ENCODE data around the gene GUCY1A1. TPM values are rescaled to one million over a fixed set of nuclear protein-coding genes. Genes with fewer than 3 reads are reported as not detected.
"Not testable (repeated sequence)": the region's sequence is repeated elsewhere in the genome, so short reads cannot be mapped to it uniquely, and the experiment has no call there.

GUCY1A1 gene
- total RNA-seq, 1 donor, result 0.43 TPM

DNA sequence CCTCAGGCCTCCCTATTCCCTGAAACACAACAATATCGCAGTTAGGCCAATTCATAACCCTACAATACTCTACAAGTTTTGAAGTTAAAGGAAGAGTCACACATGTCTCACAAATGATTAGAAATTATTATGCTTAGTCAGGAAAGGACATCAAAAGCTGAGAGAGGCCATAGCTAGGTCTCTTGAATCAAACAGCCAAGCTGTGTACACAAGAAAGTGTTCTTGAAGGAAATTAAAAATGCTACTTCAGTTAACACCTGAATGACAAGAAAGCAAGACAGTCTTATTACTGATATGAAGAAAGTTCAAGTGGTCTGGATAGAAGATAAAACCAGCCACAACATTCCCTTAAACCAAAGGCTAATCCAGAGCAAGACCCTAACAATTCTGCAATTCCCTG is 23.6 kb upstream of the GUCY1A1 start:
- DNase-seq (ENCODE audit: low read depth), result no peak
- no peak overlapping the region for H3K4me3 ChIP-seq (ENCODE audit: low read depth, low read length)
- TF ChIP-seq, protein P1, sequence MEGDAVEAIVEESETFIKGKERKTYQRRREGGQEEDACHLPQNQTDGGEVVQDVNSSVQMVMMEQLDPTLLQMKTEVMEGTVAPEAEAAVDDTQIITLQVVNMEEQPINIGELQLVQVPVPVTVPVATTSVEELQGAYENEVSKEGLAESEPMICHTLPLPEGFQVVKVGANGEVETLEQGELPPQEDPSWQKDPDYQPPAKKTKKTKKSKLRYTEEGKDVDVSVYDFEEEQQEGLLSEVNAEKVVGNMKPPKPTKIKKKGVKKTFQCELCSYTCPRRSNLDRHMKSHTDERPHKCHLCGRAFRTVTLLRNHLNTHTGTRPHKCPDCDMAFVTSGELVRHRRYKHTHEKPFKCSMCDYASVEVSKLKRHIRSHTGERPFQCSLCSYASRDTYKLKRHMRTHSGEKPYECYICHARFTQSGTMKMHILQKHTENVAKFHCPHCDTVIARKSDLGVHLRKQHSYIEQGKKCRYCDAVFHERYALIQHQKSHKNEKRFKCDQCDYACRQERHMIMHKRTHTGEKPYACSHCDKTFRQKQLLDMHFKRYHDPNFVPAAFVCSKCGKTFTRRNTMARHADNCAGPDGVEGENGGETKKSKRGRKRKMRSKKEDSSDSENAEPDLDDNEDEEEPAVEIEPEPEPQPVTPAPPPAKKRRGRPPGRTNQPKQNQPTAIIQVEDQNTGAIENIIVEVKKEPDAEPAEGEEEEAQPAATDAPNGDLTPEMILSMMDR (IDR thresholded peaks at IDR 0.05; ENCODE audit: insufficient read depth, low read depth, low read length), result no peak

DNA sequence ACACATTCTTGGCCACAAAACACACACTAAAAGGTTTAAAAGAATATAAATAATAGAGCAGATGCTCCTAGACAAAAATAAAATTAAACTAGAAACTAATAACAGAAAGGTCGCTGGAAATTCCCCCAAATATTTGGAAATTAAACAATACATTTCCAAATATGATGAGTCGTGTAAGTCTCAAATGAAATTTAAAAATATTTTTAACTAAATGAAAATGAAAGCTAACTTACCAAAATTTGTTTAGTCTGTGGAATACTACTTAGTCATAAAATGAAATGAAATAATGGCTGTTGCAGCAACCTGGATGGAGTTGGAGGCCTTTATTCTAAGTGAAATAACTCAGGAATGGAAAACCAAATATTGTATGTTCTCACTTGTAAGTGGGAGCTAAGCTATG is 20.6 kb upstream of the GUCY1A1 start:
- TF ChIP-seq, protein P1 (IDR thresholded peaks at IDR 0.05; ENCODE audit: insufficient read depth, low read depth, low read length), result no peak
- no peak overlapping the region for H3K4me3 ChIP-seq (ENCODE audit: low read depth, low read length)
- no peak for DNase-seq (ENCODE audit: low read depth)

DNA sequence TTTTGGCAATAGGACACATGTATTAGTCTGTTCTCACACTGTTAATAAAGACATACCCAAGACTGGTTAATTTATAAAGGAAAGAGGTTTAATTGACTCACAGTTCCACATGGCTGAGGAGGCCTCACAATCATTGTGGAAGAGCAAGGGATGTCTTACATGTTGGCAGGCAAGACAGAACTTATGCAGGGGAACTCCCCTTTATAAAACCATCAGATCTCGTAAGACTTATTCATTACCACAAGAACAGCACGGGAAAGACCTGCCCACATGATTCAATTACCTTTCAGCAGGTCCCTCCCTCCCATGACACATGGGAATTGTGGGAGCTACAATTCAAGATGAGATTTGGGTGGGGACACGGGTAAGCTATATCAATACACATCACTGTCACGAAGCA is 15.9 kb upstream of the GUCY1A1 start:
- H3K4me3 ChIP-seq (ENCODE audit: low read depth, low read length); DNase-seq (ENCODE audit: low read depth): not testable (repeated sequence)

DNA sequence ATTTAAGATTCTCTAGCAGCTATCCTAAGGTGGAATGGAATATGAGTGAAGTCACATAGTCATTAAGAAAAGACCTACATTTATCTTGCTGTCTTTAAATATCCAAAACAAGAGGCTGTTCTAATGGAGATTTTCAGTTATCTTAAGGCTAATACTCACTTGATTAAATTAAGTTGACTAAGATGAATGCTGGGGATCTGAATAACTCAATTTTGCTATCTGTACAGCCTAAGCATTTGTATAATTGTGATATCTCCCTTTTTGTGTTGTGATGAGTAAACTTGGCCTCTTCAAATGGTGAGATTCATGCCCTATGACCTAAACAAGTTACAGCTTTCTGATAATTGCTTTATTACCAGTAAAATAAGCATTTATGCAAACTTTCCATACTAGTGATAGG is 13.6 kb upstream of the GUCY1A1 start:
- DNase-seq (ENCODE audit: low read depth), result no peak
- H3K4me3 ChIP-seq (ENCODE audit: low read depth, low read length), result no peak overlapping the region
- TF ChIP-seq, protein P1 (IDR thresholded peaks at IDR 0.05; ENCODE audit: insufficient read depth, low read depth, low read length), result no peak

DNA sequence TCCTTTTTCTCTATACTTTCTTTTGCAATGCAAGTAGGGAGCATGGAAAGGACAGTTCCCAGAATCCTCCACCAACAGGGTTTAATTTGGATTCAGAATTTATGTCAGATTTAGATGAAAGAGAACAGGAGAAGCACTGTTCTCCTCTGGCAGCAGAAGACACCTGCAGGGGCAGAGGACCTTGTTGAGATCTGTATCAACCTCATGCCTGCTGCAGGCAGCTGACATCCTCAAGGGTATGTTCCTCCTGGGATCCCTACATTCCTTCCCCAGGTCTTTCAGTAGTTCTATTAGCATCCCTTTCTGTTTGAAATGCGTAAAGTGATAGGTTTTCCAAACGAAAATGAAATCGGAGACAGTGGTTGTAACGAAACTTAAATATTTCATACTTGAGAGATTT is 10.6 kb upstream of the GUCY1A1 start:
- TF ChIP-seq, protein P1 (IDR thresholded peaks at IDR 0.05; ENCODE audit: insufficient read depth, low read depth, low read length), result no peak
- no peak overlapping the region for H3K4me3 ChIP-seq (ENCODE audit: low read depth, low read length)
- DNase-seq (ENCODE audit: low read depth), result no peak

DNA sequence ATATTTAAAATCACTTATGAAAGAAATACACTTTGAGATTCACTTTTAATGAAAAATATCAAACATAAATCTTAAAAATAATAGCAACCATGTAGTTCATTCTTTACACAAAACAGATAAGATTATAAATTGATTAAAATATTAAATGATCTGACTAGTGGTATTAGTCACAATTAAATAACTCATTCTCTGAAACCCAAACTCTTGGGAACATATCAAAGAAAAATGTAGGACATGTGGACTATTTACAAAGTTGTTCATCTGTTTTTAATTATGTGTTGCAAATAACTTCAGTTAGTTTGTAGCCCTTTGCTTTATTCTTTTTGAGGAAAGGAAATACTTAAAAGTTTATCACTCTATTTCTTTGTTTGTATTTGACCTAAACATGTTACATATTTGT is 9.5 kb upstream of the GUCY1A1 start:
- DNase-seq (ENCODE audit: low read depth), result peak; percentile 45
- H3K4me3 ChIP-seq (ENCODE audit: low read depth, low read length), result no peak overlapping the region
- TF ChIP-seq, protein P1 (IDR thresholded peaks at IDR 0.05; ENCODE audit: insufficient read depth, low read depth, low read length), result no peak

DNA sequence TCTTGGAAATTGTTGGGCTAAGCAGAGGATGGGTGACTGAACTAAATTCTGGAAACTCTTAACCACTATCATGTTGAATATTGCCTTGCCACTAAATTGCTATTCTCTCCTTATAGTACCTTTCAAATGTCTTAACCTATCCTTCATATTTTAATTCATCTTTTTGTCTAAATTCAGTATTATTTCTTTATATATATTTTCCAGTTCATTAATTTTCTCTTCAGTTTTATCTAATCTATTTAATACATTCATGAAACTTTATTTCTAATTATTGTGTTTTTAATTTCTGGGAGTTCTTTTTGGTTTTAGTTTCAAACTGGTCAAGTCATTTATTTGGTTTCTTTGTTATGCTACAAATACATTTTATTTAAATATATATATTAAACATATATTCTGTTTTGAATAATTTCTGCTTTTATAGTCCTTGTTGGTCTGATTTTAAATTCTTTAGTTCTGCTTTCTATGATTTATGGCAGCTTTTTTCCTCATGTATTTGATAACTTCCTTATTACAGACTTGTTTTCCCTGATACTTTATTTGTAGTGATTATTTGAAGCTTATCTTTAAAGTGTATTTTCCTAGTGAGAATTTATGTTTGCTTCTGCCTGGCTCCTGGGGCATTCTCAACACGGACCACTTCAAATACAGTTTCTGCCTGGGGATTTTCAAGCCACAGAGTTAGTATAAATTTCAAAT is 8.5 kb upstream of the GUCY1A1 start:
- TF ChIP-seq, protein P1 (IDR thresholded peaks at IDR 0.05; ENCODE audit: insufficient read depth, low read depth, low read length), result no peak
- no peak overlapping the region for H3K4me3 ChIP-seq (ENCODE audit: low read depth, low read length)
- DNase-seq (ENCODE audit: low read depth), result no peak
